Glutamatergic neuron (in vitro differentiated cells): ENCODE results near the gene KMT2E. TPM values are rescaled to one million over a fixed set of nuclear protein-coding genes. Genes with fewer than 3 reads are reported as not detected.

Experiments used
- DNase-seq: peaks from one replicate; pipeline ENCODE4 v3.0.0; 2022
- H3K27ac Mint-ChIP-seq: one replicate; pipeline ENCODE4 v1.8.0; 2020; ENCODE audit warnings: mild to moderate bottlenecking, mixed read lengths, inconsistent platforms; ENCODE audit not compliant: unreplicated experiment
- H3K27me3 Mint-ChIP-seq: one replicate; pipeline ENCODE4 v1.8.0; 2020; ENCODE audit warnings: mild to moderate bottlenecking, moderate library complexity, mixed read lengths, inconsistent platforms; ENCODE audit not compliant: unreplicated experiment
- H3K36me3 Mint-ChIP-seq: one replicate; pipeline ENCODE4 v1.8.0; 2020; ENCODE audit warnings: mild to moderate bottlenecking, mixed read lengths, inconsistent platforms; ENCODE audit not compliant: unreplicated experiment
- H3K4me1 Mint-ChIP-seq: one replicate; pipeline ENCODE4 v1.8.0; 2020; ENCODE audit warnings: mild to moderate bottlenecking, low read depth, mixed read lengths, inconsistent platforms; ENCODE audit not compliant: unreplicated experiment
- H3K4me3 Mint-ChIP-seq: one replicate; pipeline ENCODE4 v1.8.0; 2020; ENCODE audit warnings: mild to moderate bottlenecking, mixed read lengths, inconsistent platforms; ENCODE audit not compliant: unreplicated experiment
- H3K9me3 Mint-ChIP-seq: one replicate; pipeline ENCODE4 v1.8.0; 2020; ENCODE audit warnings: mild to moderate bottlenecking, moderate library complexity, mixed read lengths, inconsistent platforms; ENCODE audit not compliant: unreplicated experiment
- total RNA-seq: library from RNA; stranded (reverse); fragmentation: NEBNext Ultra II Directional; extraction: Animal tissue kit (Norgen Biotek cat#: 25700); gene quantifications from one replicate; pipeline ENCODE4 v1.2.1, GENCODE V29; 2021; ENCODE audit not compliant: unreplicated experiment
- TF ChIP-seq, protein P1 (sequence below): fragments of 200-600 bp; sonication (generic); IDR thresholded peaks from one replicate; pipeline ENCODE4 v1.5.0; 2021; ENCODE audit not compliant: partially characterized antibody, unreplicated experiment

Gene KMT2E
- total RNA-seq, 1 donor from 2014 or later = 126 TPM

- H3K36me3 Mint-ChIP-seq = no peaks in the 10 kb centered on the region
- H3K27me3 Mint-ChIP-seq = no peaks in the 10 kb centered on the region
- no peak overlapping the region for H3K4me3 Mint-ChIP-seq
- peaks cover 7% of the 10 kb centered on the region for H3K9me3 Mint-ChIP-seq
- no peak overlapping the region for H3K27ac Mint-ChIP-seq
- TF ChIP-seq, protein P1, sequence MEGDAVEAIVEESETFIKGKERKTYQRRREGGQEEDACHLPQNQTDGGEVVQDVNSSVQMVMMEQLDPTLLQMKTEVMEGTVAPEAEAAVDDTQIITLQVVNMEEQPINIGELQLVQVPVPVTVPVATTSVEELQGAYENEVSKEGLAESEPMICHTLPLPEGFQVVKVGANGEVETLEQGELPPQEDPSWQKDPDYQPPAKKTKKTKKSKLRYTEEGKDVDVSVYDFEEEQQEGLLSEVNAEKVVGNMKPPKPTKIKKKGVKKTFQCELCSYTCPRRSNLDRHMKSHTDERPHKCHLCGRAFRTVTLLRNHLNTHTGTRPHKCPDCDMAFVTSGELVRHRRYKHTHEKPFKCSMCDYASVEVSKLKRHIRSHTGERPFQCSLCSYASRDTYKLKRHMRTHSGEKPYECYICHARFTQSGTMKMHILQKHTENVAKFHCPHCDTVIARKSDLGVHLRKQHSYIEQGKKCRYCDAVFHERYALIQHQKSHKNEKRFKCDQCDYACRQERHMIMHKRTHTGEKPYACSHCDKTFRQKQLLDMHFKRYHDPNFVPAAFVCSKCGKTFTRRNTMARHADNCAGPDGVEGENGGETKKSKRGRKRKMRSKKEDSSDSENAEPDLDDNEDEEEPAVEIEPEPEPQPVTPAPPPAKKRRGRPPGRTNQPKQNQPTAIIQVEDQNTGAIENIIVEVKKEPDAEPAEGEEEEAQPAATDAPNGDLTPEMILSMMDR = no peak
- no peak for DNase-seq
- no peaks in the 10 kb centered on the region for H3K4me1 Mint-ChIP-seq
Observed at GRCh38 chr7:105055084-105055483, 41.1 kb downstream of the KMT2E start.

GRCh38 chr7:105055621-105056020, 41.6 kb downstream of the KMT2E start:
- Mint-ChIP-seq H3K4me1 (no peaks in the 10 kb centered on the region), H3K27me3 (no peaks in the 10 kb centered on the region), H3K27ac (no peak overlapping the region), H3K36me3 (no peaks in the 10 kb centered on the region), H3K9me3 (peaks cover 7% of the 10 kb centered on the region), H3K4me3 (no peak overlapping the region)
- no peak for DNase-seq
- TF ChIP-seq, protein P1 = no peak

DNA sequence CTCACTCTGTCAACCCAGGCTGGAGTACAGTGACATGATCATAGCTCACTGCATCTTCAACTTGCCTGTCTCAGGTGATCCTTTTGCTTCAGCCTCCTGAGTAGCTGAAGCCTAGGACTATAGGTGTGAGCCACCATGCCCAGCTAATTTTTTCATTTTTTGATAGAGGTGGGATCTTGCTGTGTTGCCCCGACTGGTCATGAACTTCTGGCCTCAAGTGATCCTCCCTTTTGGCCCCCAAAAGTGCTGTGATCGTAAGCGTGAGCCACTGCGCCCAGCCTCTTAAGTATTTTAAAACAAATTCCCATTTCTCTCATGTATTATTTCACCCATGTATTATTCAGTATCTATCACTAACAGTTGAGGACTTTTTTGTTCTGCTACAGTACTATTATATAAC, 43.5 kb downstream of the KMT2E start:
- no peak overlapping the region for H3K4me3 Mint-ChIP-seq
- H3K27me3 Mint-ChIP-seq = no peaks in the 10 kb centered on the region
- TF ChIP-seq, protein P1 = no peak
- H3K4me1 Mint-ChIP-seq = peaks cover 4% of the 10 kb centered on the region
- H3K9me3 Mint-ChIP-seq = peaks cover 5% of the 10 kb centered on the region
- no peak for DNase-seq
- no peak overlapping the region for H3K27ac Mint-ChIP-seq
- no peaks in the 10 kb centered on the region for H3K36me3 Mint-ChIP-seq

DNA sequence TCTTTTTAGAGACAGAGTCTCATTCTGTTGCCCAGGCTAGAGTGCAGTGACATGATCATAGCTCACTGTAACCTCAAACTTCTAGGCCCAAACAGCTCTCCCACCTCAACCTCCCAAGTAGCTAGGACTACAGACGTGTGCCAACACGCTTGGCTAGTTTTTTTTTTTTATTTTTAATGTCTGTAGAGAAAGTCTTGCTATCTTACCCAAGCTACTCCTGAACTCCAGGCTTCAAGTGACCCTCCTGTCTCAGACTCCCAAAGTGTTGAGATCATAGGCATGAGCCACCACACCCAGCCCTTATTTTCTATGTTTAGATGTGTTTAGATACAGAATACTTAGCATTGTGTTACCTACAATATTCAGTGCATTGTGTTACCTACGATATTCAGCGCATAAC, 46.4 kb downstream of the KMT2E start:
- Mint-ChIP-seq H3K27ac (no peak overlapping the region), H3K36me3 (no peaks in the 10 kb centered on the region), H3K9me3 (no peaks in the 10 kb centered on the region), H3K4me1 (peaks cover 4% of the 10 kb centered on the region), H3K27me3 (no peaks in the 10 kb centered on the region), H3K4me3 (no peak overlapping the region)
- DNase-seq = no peak
- TF ChIP-seq, protein P1 = no peak

GRCh38 chr7:105060923-105061322, 46.9 kb downstream of the KMT2E start:
- H3K27me3 Mint-ChIP-seq = no peaks in the 10 kb centered on the region

More at GRCh38 chr7:105060923-105061322, 46.9 kb downstream of the KMT2E start:
- TF ChIP-seq, protein P1 = no peak
- H3K4me1 Mint-ChIP-seq = peaks cover 4% of the 10 kb centered on the region
- H3K36me3 Mint-ChIP-seq = no peaks in the 10 kb centered on the region
- H3K9me3 Mint-ChIP-seq = no peaks in the 10 kb centered on the region
- H3K4me3 Mint-ChIP-seq = no peak overlapping the region
- no peak overlapping the region for H3K27ac Mint-ChIP-seq
- DNase-seq = no peak
